ENCODE data around the gene DDX41.

- no peak for TF ChIP-seq POLR2A (IDR thresholded peaks at IDR 0.05)
- TF ChIP-seq POLR2AphosphoS5 (IDR thresholded peaks at IDR 0.05): no peak
These were observed 23.7 kb upstream of the DDX41 start for GRCh38 chr5:177540438-177540837.

All from sigmoid colon (tissue), 4 donors.